Measurements from ENCODE around the gene CCNDBP1. TPM values are rescaled to one million over a fixed set of nuclear protein-coding genes. Genes with fewer than 3 reads are reported as not detected.
"Not testable (repeated sequence)": the region's sequence is repeated elsewhere in the genome, so short reads cannot be mapped to it uniquely, and the experiment has no call there.

Gene CCNDBP1
- total RNA-seq, 1 donor from 2014 or later = 61.8 TPM

DNA sequence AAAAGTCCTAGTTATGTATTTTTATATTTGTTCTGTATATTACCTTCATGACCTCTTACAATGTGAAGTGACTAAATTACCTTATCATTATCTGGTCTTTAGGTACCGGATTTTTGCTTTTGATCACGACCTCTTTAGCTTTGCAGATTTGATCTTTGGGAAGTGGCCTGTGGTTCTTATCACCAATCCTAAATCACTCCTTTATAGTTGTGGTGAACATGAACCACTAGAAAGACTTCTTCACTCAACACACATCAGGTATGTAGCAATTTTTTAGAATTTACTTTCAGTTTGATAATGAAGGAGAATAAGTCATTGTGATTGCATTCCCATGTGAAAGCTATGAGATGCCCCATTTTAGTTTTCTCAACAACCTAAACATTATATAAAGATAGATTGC is 33.5 kb upstream of the CCNDBP1 start:
- H3K36me3 ChIP-seq (ENCODE audit: control insufficient read depth, insufficient read depth, low read length) = no peaks in the 10 kb centered on the region
- DNase-seq (ENCODE audit: low read depth) = no peak
- TF ChIP-seq, protein P1, sequence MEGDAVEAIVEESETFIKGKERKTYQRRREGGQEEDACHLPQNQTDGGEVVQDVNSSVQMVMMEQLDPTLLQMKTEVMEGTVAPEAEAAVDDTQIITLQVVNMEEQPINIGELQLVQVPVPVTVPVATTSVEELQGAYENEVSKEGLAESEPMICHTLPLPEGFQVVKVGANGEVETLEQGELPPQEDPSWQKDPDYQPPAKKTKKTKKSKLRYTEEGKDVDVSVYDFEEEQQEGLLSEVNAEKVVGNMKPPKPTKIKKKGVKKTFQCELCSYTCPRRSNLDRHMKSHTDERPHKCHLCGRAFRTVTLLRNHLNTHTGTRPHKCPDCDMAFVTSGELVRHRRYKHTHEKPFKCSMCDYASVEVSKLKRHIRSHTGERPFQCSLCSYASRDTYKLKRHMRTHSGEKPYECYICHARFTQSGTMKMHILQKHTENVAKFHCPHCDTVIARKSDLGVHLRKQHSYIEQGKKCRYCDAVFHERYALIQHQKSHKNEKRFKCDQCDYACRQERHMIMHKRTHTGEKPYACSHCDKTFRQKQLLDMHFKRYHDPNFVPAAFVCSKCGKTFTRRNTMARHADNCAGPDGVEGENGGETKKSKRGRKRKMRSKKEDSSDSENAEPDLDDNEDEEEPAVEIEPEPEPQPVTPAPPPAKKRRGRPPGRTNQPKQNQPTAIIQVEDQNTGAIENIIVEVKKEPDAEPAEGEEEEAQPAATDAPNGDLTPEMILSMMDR (IDR thresholded peaks at IDR 0.05; ENCODE audit: insufficient read depth, low read length, poor library complexity, severe bottlenecking) = no peak
- no peak overlapping the region for H3K4me3 ChIP-seq (ENCODE audit: low read depth, low read length)
- H3K27me3 ChIP-seq (ENCODE audit: control insufficient read depth, insufficient read depth, low read length) = no peaks in the 10 kb centered on the region

DNA sequence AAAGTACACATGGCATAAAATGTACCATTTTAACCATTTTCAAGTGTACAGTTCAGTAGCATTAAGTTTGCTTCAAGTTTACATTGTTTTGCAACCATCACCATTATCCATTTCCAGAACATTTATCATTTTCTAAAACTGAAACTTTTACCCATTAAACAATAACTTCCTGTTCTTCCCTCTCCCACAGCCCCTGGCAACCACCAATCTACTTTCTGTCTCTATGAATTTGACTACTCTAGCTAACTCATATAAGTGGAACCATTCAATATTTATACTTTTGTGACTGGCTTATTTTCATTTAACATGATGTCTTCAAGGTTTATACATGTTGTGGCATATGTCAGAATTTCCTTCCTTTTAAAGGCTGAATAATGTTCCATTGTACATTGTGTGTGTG is 31.9 kb upstream of the CCNDBP1 start:
- Histone ChIP-seq H3K36me3 (ENCODE audit: control insufficient read depth, insufficient read depth, low read length) (no peaks in the 10 kb centered on the region), H3K27me3 (ENCODE audit: control insufficient read depth, insufficient read depth, low read length) (no peaks in the 10 kb centered on the region), H3K4me3 (ENCODE audit: low read depth, low read length) (no peak overlapping the region)
- no peak for DNase-seq (ENCODE audit: low read depth)
- TF ChIP-seq, protein P1 (IDR thresholded peaks at IDR 0.05; ENCODE audit: insufficient read depth, low read length, poor library complexity, severe bottlenecking) = no peak

DNA sequence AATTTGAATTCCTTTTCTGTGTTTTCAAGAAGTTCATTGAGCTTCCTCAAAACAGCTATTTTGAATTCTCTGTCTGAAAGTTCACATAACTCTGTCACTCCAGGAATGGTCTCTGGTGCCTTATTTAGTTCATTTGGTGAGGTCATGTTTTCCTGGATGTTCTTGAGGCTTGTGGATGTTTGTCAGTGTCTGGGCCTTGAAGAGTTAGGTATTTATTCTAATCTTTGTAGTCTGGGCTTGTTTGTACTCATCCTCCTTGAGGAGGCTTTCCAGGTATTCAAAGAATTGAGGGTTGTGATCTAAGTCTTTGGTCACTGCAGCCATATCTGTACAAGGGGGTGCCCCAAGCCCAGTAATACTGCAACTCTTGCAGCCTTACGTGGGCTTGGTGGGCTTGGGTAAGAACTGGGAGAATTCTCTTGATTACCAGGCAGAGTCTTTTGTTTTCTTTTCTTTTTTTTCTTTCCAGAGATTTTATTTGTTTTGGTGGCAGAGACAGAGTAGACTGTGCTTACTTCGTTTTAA is 19.3 kb upstream of the CCNDBP1 start:
- no peak overlapping the region for H3K4me3 ChIP-seq (ENCODE audit: low read depth, low read length)
- no peaks in the 10 kb centered on the region for H3K27me3 ChIP-seq (ENCODE audit: control insufficient read depth, insufficient read depth, low read length)
- TF ChIP-seq, protein P1 (IDR thresholded peaks at IDR 0.05; ENCODE audit: insufficient read depth, low read length, poor library complexity, severe bottlenecking) = no peak
- H3K36me3 ChIP-seq (ENCODE audit: control insufficient read depth, insufficient read depth, low read length) = no peaks in the 10 kb centered on the region
- no peak for DNase-seq (ENCODE audit: low read depth)

DNA sequence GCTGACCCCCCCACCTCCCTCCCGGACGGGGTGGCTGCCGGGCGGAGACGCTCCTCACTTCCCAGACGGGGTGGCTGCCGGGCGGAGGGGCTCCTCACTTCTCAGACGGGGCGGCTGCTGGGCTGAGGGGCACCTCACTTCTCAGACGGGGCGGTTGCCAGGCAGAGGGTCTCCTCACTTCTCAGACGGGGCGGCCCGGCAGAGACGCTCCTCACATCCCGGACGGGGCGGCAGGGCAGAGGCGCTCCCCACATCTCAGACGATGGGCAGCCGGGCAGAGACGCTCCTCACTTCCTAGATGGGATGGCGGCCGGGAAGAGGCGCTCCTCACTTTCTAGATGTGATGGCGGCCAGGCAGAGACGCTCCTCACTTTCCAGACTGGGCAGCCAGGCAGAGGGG is 17.9 kb upstream of the CCNDBP1 start:
- H3K27me3 ChIP-seq (ENCODE audit: control insufficient read depth, insufficient read depth, low read length); H3K36me3 ChIP-seq (ENCODE audit: control insufficient read depth, insufficient read depth, low read length); H3K4me3 ChIP-seq (ENCODE audit: low read depth, low read length); DNase-seq (ENCODE audit: low read depth): not testable (repeated sequence)

DNA sequence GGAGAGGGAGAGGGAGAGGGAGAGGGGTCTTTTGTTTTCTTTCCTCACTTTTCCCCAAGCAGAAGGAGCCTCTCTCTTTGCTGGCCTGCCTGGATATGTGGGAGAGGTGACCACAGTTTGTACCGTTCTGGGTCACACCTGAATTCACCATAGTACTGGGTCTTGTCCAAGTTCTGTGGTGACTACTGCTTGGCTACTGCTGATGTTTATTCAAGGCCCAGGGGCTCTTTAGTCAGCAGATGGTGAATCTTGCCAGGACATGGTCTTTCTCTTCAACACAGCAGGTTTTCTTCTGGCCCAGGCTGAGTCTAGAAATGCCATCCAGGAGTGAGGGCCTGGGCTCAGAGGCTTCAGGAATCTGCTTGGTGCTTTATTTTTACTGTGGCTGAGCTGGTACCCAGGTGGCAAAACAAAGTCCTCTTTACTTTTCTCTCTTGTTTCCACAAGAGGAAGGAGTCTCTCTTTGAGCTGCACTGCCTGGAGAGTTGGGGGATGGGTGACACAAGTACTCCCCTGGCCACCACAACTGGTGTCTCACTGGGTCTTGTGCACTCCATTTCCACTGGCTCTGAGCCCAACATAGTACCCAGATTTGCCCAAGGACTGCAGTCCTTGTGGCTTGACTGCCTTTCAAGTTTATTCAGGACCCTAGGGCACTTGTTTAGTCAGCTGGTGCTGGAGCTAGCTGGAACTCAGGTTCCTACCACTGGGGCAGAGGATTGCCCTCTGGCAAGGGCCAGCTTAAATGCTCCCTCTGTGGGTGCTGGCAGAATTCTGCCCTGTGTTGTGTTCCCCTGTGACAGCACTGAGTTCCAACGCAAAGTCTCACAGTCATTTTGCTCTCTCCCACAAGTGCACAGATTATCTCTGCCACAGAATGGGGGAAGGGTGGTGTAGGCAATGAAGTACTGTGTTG is 16.8 kb upstream of the CCNDBP1 start:
- H3K36me3 ChIP-seq (ENCODE audit: control insufficient read depth, insufficient read depth, low read length) = no peaks in the 10 kb centered on the region
- no peak overlapping the region for H3K4me3 ChIP-seq (ENCODE audit: low read depth, low read length)
- TF ChIP-seq, protein P1 (IDR thresholded peaks at IDR 0.05; ENCODE audit: insufficient read depth, low read length, poor library complexity, severe bottlenecking) = no peak
- DNase-seq (ENCODE audit: low read depth) = peak; percentile 37
- no peaks in the 10 kb centered on the region for H3K27me3 ChIP-seq (ENCODE audit: control insufficient read depth, insufficient read depth, low read length)

DNA sequence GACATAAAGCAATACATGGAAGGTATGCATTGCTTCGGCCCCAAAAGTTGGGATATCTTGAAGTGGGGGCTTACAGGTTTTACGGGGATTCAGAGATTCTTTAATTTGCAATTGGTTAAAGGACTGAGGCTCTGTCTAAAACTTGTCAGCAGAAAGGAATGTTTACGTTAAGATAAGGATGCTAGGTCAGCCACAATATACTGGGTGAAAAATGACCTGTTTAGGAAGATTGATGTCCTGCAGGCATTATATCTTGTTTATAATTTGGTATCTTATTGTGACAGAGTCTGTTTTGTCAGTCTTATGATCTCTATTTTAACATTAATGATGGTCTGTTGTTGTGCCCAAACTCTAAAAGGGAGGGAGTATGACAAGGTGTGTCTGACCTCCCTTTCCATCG is 15.3 kb upstream of the CCNDBP1 start:
- TF ChIP-seq, protein P1 (IDR thresholded peaks at IDR 0.05; ENCODE audit: insufficient read depth, low read length, poor library complexity, severe bottlenecking) = no peak
- Histone ChIP-seq H3K27me3 (ENCODE audit: control insufficient read depth, insufficient read depth, low read length) (no peaks in the 10 kb centered on the region), H3K4me3 (ENCODE audit: low read depth, low read length) (no peak overlapping the region), H3K36me3 (ENCODE audit: control insufficient read depth, insufficient read depth, low read length) (no peaks in the 10 kb centered on the region)
- no peak for DNase-seq (ENCODE audit: low read depth)

DNA sequence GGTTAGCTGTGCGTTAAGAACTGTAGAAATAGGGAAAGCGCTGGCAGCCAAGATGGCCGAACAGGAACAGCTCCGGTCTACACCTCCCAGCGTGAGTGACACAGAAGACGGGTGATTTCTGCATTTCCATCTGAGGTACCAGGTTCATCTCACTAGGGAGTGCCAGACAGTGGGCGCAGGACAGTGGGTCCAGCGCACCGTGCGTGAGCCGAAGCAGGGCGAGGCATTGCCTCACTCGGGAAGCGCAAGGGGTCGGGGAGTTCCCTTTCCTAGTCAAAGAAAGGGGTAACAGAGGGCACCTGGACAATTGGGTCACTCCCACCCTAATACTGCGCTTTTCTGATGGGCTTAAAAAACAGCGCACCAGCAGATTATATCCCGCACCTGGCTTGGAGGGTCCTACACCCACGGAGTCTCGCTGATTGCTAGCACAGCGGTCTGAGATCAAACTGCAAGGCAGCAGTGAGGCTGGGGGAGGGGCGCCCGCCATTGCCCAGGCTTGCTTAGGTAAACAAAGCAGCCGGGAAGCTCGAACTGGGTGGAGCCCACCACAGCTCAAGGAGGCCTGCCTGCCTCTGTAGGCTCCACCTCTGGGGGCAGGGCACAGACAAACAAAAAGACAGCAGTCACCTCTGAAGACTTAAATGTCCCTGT is 9.4 kb upstream of the CCNDBP1 start:
- not testable (repeated sequence) for H3K27me3 ChIP-seq (ENCODE audit: control insufficient read depth, insufficient read depth, low read length); H3K4me3 ChIP-seq (ENCODE audit: low read depth, low read length); DNase-seq (ENCODE audit: low read depth); H3K36me3 ChIP-seq (ENCODE audit: control insufficient read depth, insufficient read depth, low read length)

DNA sequence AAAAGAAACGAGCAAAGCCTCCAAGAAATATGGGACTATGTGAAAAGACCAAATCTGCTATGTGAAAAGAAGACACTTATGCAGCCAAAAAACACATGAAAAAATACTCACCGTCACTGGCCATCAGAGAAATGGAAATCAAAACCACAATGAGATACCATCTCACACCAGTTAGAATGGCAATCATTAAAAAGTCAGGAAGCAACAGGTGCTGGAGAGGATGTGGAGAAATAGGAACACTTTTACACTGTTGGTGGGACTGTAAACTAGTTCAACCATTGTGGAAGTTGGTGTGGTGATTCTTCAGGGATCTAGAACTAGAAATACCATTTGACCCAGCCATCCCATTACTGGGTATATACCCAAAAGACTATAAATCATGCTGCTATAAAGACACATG is 8.1 kb upstream of the CCNDBP1 start:
- H3K4me3 ChIP-seq (ENCODE audit: low read depth, low read length); H3K36me3 ChIP-seq (ENCODE audit: control insufficient read depth, insufficient read depth, low read length); DNase-seq (ENCODE audit: low read depth); H3K27me3 ChIP-seq (ENCODE audit: control insufficient read depth, insufficient read depth, low read length): not testable (repeated sequence)
